HK-2 (cell line): ENCODE measurements around the gene ODF2L.
"Not testable (repeated sequence)": the region's sequence is repeated elsewhere in the genome, so short reads cannot be mapped to it uniquely, and the experiment has no call there.

Experiments used
- DNase-seq: peaks from one replicate; pipeline ENCODE4 v3.0.0-alpha.2; 2018; ENCODE audit not compliant: unreplicated experiment

ODF2L gene

GRCh38 chr1:86387916-86388627 is 8.1 kb downstream of the ODF2L start:
- no peak for DNase-seq

DNA sequence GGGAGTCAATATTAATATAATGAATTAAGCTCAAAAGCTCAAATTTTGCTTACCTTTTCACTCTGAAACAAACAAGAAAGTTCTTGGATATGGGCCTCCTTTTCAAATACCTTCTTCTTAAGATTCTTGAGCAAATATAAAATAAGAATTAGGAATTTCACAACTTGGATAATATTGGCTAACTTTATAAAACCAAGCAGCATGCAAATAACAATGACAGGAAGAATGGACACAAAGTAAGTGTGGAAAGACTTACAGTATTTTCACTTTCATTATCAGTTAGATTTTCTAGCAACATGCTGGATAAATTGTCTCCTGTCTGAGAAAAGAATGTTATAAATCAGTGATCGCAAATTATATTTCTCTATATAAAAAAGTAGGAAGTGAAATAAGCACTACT is 13.2 kb downstream of the ODF2L start:
- DNase-seq = no peak

GRCh38 chr1:86381223-86381622 is 14.9 kb downstream of the ODF2L start:
- DNase-seq = no peak

DNA sequence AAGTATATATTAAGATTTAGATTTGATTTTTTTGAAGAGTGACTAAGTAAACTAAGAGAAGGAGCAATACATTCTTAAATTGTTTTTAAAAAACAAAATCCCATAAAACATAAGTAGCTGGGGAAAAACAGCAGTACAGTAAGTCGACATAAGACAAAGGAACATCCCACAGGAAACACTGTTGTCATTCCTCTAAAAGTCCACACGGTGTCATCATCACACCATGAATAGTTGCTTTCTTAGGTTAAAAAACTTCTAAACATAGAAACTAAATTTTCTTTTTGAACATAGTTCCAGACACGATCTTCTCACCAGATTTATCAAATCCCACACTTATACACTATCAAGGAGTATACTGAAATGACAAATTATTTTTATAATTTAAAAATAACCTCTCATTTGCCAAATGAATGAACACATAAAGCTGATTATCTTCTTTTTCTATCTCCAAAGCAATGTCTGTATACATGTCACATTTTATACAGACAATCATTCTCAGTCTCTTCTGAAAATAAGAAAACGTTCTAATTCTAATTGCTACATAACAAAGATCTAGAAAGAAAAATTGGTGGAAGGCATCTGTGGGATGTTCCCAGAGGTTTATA is 15.8 kb downstream of the ODF2L start:
- no peak for DNase-seq

GRCh38 chr1:86378813-86379212 is 17.3 kb downstream of the ODF2L start:
- no peak for DNase-seq

DNA sequence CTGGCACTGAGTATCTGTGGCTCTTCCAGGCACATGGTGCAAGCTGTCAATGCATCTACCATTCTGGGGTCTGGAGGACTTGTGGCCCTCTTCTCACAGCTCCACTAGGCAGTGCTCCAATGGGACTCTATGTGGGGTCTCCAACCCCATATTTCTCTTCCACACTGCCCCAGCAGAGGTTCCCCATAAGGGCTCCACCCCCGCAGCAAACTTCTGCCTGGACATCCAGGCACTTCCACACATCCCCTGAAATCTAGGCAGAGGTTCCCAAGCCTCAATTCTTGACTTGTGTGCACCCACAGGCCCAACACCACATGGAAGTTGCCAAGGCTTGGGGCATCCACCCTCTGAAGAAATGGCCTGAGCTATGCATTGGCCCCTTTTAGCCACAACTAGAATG is 18.8 kb downstream of the ODF2L start:
- no peak for DNase-seq

- DNase-seq = no peak
Measured at GRCh38 chr1:86375688-86376087, 20.4 kb downstream of the ODF2L start.

GRCh38 chr1:86370601-86371022 is 25.5 kb downstream of the ODF2L start:
- DNase-seq = no peak

DNA sequence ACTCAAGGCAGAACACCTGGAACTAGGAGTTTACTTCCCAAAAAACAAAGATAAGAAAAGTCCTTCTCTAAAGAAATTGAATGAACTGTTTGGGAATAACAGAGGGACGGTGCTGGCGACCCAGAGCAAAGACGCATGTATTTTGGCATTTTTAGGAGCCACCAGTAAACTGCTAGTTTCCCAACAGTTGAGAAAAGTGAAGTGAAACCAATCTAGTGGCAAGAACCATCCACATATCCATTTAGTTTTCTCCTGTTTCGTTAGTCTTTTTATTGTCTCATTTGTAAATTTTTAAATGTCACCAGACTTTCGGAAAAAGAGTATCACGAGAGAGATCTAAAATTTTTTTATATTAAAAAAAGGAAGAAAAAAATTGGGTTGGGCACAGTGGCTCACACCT is 30.2 kb downstream of the ODF2L start:
- DNase-seq = no peak

- no peak for DNase-seq
Measured at GRCh38 chr1:86362807-86363206, 33.3 kb downstream of the ODF2L start.

GRCh38 chr1:86357796-86358195 is 38.3 kb downstream of the ODF2L start:
- DNase-seq = no peak

GRCh38 chr1:86356247-86356646 is 39.9 kb downstream of the ODF2L start:
- DNase-seq = no peak

GRCh38 chr1:86352086-86352485 is 44.0 kb downstream of the ODF2L start:
- no peak for DNase-seq

- not testable (repeated sequence) for DNase-seq
Measured at GRCh38 chr1:86350230-86350629, 45.9 kb downstream of the ODF2L start.

- no peak for DNase-seq
Measured at GRCh38 chr1:86346388-86346787, 49.7 kb downstream of the ODF2L start.

DNA sequence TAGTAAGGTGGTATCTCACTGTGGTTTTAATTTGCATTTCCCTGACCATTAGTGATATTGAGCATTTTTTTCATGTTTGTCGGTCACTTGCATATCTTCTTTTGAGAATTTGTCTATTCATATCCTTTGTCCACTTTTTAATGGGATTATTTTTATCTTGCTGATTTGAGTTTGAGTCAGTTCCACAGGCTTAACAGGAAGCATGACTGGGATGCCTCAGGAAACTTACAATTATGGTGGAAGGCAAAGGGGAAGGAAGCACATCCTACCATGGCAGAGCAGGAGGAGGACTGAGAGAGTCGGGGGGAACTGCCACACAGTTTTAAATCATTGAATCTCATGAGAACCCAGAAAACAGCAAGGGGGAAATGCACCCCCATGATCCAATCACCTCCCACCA is 51.1 kb downstream of the ODF2L start:
- no peak for DNase-seq

DNA sequence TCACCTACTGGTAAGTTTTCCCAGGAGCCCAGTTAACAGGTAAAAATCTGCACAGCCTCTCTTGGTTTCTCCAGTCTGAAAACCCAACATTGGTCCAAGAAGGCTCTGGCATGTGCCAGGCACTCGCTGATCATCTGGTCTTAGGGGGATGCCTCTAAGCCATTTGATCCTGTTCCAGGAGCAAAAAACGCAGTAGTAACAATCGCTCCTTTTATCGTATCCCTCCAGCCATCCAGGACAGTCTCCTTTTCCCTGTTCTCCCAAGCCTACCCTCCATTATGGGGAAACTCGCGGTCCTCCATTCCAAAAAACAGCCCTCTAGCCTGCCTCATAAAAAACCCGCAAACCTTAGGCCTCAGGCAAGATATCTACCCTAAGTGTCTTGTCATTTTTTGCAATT is 56.2 kb downstream of the ODF2L start:
- DNase-seq = no peak

- DNase-seq = no peak
Measured at GRCh38 chr1:86339014-86339812, 56.9 kb downstream of the ODF2L start.

- DNase-seq = no peak
Measured at GRCh38 chr1:86335916-86336315, 60.2 kb downstream of the ODF2L start.

DNA sequence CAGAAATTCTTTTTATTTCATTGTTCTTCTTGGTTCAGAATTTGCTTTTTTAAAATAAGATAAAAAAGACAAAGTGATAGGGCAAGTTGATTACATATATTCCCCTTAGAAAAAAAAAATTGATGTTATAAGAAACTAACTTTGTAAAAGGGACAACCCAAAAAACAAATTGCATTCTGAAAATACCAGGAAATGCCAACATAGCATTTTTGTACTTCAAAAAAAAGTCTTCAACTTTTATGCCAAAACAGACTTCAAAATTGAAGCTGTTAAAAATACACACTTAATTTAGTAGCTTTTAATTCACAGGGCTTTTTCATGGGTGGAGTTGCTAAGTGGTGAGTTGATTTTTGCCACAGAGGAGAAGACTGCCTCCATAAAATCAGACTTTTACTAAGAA is 70.9 kb downstream of the ODF2L start:
- no peak for DNase-seq

DNA sequence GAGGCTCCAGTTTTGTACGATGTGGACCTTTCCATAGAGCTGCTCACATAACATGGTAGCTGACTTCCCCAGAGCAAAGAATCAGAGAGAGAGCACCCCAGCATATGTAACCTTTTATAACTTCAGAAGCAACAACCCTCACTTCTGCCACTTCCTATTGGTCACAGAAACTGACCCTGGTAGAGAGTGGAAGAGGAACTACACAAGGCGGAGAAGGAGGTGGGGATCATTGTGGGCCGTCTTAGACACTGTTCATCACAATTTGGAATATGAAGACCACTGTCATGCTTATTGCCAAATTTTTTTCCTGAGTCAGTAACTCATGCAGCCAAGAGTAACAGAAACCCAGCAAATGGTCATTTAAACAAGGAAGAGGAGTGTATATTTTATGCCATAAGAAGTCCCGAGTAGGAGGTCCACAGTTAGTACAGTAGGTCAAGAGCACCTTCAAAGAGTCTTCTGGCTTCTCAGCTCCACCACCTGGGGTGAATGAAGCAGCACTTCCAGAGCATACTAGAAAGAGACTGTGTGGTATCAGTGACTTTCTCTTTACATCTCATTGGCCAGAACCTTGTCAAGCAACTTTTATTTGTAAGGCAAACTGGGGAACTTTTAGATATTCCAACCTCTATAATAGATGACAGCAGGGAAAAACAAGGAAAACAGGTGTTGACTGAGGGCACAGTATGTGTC is 71.8 kb downstream of the ODF2L start:
- DNase-seq = no peak

DNA sequence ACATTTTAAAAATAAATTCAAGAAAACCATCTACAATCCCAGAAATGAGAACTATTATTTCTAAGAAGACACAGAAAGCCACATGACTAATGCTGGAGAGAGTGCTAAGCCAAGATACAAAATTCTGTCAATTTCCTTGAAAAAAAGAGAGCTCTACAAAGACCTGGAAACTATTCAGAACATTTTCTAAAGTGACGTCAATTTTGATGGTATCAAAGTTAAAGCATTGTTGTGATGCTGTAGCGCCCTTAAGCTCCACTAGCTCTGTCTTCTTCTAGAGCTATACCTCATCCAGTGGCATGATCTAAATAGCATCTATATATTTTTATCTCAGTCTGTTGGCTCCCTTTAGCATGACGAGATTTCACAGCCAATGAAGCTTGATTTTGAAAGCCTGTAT is 73.9 kb downstream of the ODF2L start:
- no peak for DNase-seq
